H9 (cell line): ENCODE measurements around the gene PTPRC. TPM values are rescaled to one million over a fixed set of nuclear protein-coding genes. Genes with fewer than 3 reads are reported as not detected.
A peak's percentile ranks its signal among the peaks of the same experiment; 100 is the strongest.

Source experiments
- DNase-seq: peaks from one replicate; pipeline ENCODE4 v3.0.0-alpha.2; 2017
- H2AFZ ChIP-seq: one replicate; pipeline ENCODE4 v1.6.1; 2013; ENCODE audit warnings: mild to moderate bottlenecking, low read length, control low read depth, moderate library complexity
- H2AK5ac ChIP-seq: 2 replicates; pipeline ENCODE4 v1.6.1; 2013; ENCODE audit warnings: low read length, control low read depth, mixed read lengths; ENCODE audit not compliant: insufficient read length
- H2BK120ac ChIP-seq: one replicate; pipeline ENCODE4 v1.6.1; 2013; ENCODE audit warnings: low read depth, mild to moderate bottlenecking, low read length, control low read depth, inconsistent platforms; ENCODE audit not compliant: poor library complexity, severe bottlenecking
- H2BK12ac ChIP-seq: 2 replicates; pipeline ENCODE4 v1.6.1; 2013; ENCODE audit warnings: low read length, control low read depth, mixed read lengths, low read depth; ENCODE audit not compliant: insufficient read length
- H2BK15ac ChIP-seq: 2 replicates; pipeline ENCODE4 v1.6.1; 2013; ENCODE audit warnings: low read depth, low read length, control low read depth
- H2BK20ac ChIP-seq: one replicate; pipeline ENCODE4 v1.6.1; 2013; ENCODE audit warnings: low read depth, mild to moderate bottlenecking, low read length, control low read depth, inconsistent platforms; ENCODE audit not compliant: poor library complexity, severe bottlenecking
- H2BK5ac ChIP-seq: 2 replicates; pipeline ENCODE4 v1.6.1; 2013; ENCODE audit warnings: low read length, control low read depth, mixed read lengths; ENCODE audit not compliant: insufficient read length
- H3K14ac ChIP-seq: 2 replicates; pipeline ENCODE4 v1.6.1; 2013; ENCODE audit warnings: low read length, control low read depth; ENCODE audit not compliant: insufficient read depth
- H3K18ac ChIP-seq: 2 replicates; pipeline ENCODE4 v1.6.1; 2013; ENCODE audit warnings: low read depth, mild to moderate bottlenecking, mixed read lengths, low read length, control low read depth; ENCODE audit not compliant: insufficient read length
- H3K23ac ChIP-seq: 2 replicates; pipeline ENCODE4 v1.6.1; 2013; ENCODE audit warnings: low read length, control low read depth, mixed read lengths, low read depth; ENCODE audit not compliant: insufficient read length
- H3K23me2 ChIP-seq: 2 replicates; pipeline ENCODE4 v1.6.1; 2013; ENCODE audit warnings: low read depth, mild to moderate bottlenecking, mixed read lengths, low read length, control low read depth; ENCODE audit not compliant: insufficient read length, poor library complexity, severe bottlenecking
- H3K27ac ChIP-seq: 2 replicates; pipeline ENCODE4 v1.5.1; 2013; ENCODE audit warnings: low read length, control low read depth, mixed read lengths, low read depth; ENCODE audit not compliant: insufficient read length
- H3K27me3 ChIP-seq: 2 replicates; pipeline ENCODE4 v1.6.1; 2013; ENCODE audit warnings: low read length, control low read depth, inconsistent platforms; ENCODE audit not compliant: insufficient read depth
- H3K4ac ChIP-seq: 2 replicates; pipeline ENCODE4 v1.6.1; 2013; ENCODE audit warnings: low read depth, mild to moderate bottlenecking, control low read depth, inconsistent platforms, low read length, moderate library complexity
- H3K4me1 ChIP-seq: 2 replicates; pipeline ENCODE4 v1.6.1; 2013; ENCODE audit warnings: low read length, control low read depth, inconsistent platforms; ENCODE audit not compliant: insufficient read depth
- H3K4me2 ChIP-seq: 2 replicates; pipeline ENCODE4 v1.6.1; 2013; ENCODE audit warnings: low read length, control low read depth, mixed read lengths; ENCODE audit not compliant: insufficient read length, insufficient read depth
- H3K56ac ChIP-seq: 2 replicates; pipeline ENCODE4 v1.6.1; 2013; ENCODE audit warnings: low read depth, mild to moderate bottlenecking, mixed read lengths, low read length, control low read depth; ENCODE audit not compliant: insufficient read length
- H3K79me1 ChIP-seq: 2 replicates; pipeline ENCODE4 v1.6.1; 2013; ENCODE audit warnings: low read depth, mild to moderate bottlenecking, moderate library complexity, low read length, control low read depth, inconsistent platforms; ENCODE audit not compliant: insufficient read depth, poor library complexity, severe bottlenecking
- H3K79me2 ChIP-seq: 2 replicates; pipeline ENCODE4 v1.6.1; 2013; ENCODE audit warnings: low read length, control low read depth, inconsistent platforms; ENCODE audit not compliant: insufficient read depth
- H3K9ac ChIP-seq: 2 replicates; pipeline ENCODE4 v1.6.1; 2013; ENCODE audit warnings: low read length, control low read depth, mixed read lengths; ENCODE audit not compliant: insufficient read length; ENCODE audit errors: extremely low read depth
- H3K9me3 ChIP-seq: one replicate; pipeline ENCODE4 v1.6.1; 2013; ENCODE audit warnings: low read depth, low read length, inconsistent platforms; ENCODE audit not compliant: control insufficient read depth
- H3T11ph ChIP-seq: one replicate; pipeline ENCODE4 v1.6.1; 2013; ENCODE audit warnings: mild to moderate bottlenecking, low read length, control low read depth, inconsistent platforms
- H4K20me1 ChIP-seq: one replicate; pipeline ENCODE4 v1.6.1; 2013; ENCODE audit not compliant: control insufficient read depth, insufficient read length, insufficient read depth
- H4K5ac ChIP-seq: 2 replicates; pipeline ENCODE4 v1.6.1; 2013; ENCODE audit warnings: low read depth, mild to moderate bottlenecking, mixed read lengths, low read length, control low read depth; ENCODE audit not compliant: insufficient read length
- H4K8ac ChIP-seq: replicated peaks from 2 replicates; pipeline ENCODE4 v1.6.1; 2013; ENCODE audit warnings: low read length, control low read depth, mixed read lengths, low read depth; ENCODE audit not compliant: insufficient read length
- H4K91ac ChIP-seq: 2 replicates; pipeline ENCODE4 v1.6.1; 2013; ENCODE audit warnings: low read depth, mild to moderate bottlenecking, moderate library complexity, mixed read lengths, low read length, control low read depth; ENCODE audit not compliant: insufficient read length
- H3K27ac Mint-ChIP-seq, 3 experiments: 2 replicates in 2 of 3; 3 replicates in 1 of 3; pipeline ENCODE4 v1.8.0; 2020 to 2021; ENCODE audit warnings: mixed read lengths in 3 of 3, mild to moderate bottlenecking in 1 of 3, moderate library complexity in 1 of 3
- H3K27me3 Mint-ChIP-seq: 2 replicates; pipeline ENCODE4 v1.8.0; 2021; ENCODE audit warnings: low read depth, mild to moderate bottlenecking, moderate library complexity, mixed read lengths
- H3K36me3 Mint-ChIP-seq, 3 experiments: 2 replicates in 2 of 3; 3 replicates in 1 of 3; pipeline ENCODE4 v1.8.0; 2020 to 2021; ENCODE audit warnings: low read depth in 3 of 3, mixed read lengths in 3 of 3; ENCODE audit not compliant: insufficient read depth in 1 of 3
- H3K4me1 Mint-ChIP-seq, 2 experiments: 2 replicates each; pipeline ENCODE4 v1.8.0; 2020; ENCODE audit warnings: mixed read lengths in 2 of 2
- H3K4me3 Mint-ChIP-seq, 2 experiments: 2 replicates in 1 of 2; 3 replicates in 1 of 2; pipeline ENCODE4 v1.8.0; 2020 to 2021; ENCODE audit warnings: mild to moderate bottlenecking in 2 of 2, mixed read lengths in 2 of 2, moderate library complexity in 1 of 2
- H3K9me3 Mint-ChIP-seq, 2 experiments: 2 replicates in 1 of 2; 3 replicates in 1 of 2; pipeline ENCODE4 v1.8.0; 2020; ENCODE audit warnings: mild to moderate bottlenecking in 2 of 2, mixed read lengths in 2 of 2, moderate library complexity in 1 of 2
- CTCF ChIP-seq: fragments of 200-600 bp; sonication (generic); conservative IDR thresholded peaks from 3 replicates; pipeline ENCODE4 v1.8.0; 2021; ENCODE audit warnings: antibody characterized with exemption, mild to moderate bottlenecking
- total RNA-seq: library from RNA; stranded (reverse); gene quantifications from 2 replicates; pipeline ENCODE4 v1.2.1, GENCODE V29; 2021

PTPRC gene
- total RNA-seq, 1 experiment from 2014 or later: not detected

GRCh38 chr1:198628067-198628455 lies 10.8 kb upstream of the PTPRC start:
- Histone ChIP-seq H3T11ph (no peak overlapping the region), H4K20me1 (no peaks in the 10 kb centered on the region), H4K5ac (no peak overlapping the region), H2BK15ac (no peak overlapping the region), H3K56ac (no peak overlapping the region), H2BK12ac (no peak overlapping the region), H3K79me1 (no peaks in the 10 kb centered on the region), H3K27ac (no peak overlapping the region), H3K23ac (no peak overlapping the region), H3K14ac (no peak overlapping the region), H4K91ac (no peak overlapping the region), H3K9me3 (no peaks in the 10 kb centered on the region), H3K23me2 (no peaks in the 10 kb centered on the region), H3K27me3 (no peaks in the 10 kb centered on the region), H3K4me1 (no peaks in the 10 kb centered on the region), H3K9ac (no peak overlapping the region), H3K4ac (no peak overlapping the region), H2AFZ (no peak overlapping the region), H3K18ac (no peak overlapping the region), H3K79me2 (no peaks in the 10 kb centered on the region), H2BK20ac (no peak overlapping the region), H2BK120ac (no peak overlapping the region), H4K8ac (no peak overlapping the region), H2AK5ac (no peak overlapping the region), H3K4me2 (no peak overlapping the region), H2BK5ac (no peak overlapping the region)
- Mint-ChIP-seq H3K27ac (peak overlapping the region in 1 of 3 experiments; percentile 14; a peak in 1 of 7 replicates), H3K4me1 (peaks cover 0 to 6% of the 10 kb centered on the region in 2 experiments; a peak in 1 of 4 replicates), H3K36me3 (no peaks in the 10 kb centered on the region), H3K4me3 (no peak overlapping the region), H3K9me3 (no peaks in the 10 kb centered on the region), H3K27me3 (no peaks in the 10 kb centered on the region)
- TF ChIP-seq CTCF: no peak
- no peak for DNase-seq
